Measurements from ENCODE around the gene FOXD4L1. TPM values are rescaled to one million over a fixed set of nuclear protein-coding genes. Genes with fewer than 3 reads are reported as not detected.
"Not testable (repeated sequence)": the region's sequence is repeated elsewhere in the genome, so short reads cannot be mapped to it uniquely, and the experiment has no call there.

The FOXD4L1 gene
- total RNA-seq, 1 experiment from 2014 or later, result not detected

GRCh38 chr2:113517025-113517424 is 18.6 kb downstream of the FOXD4L1 start:
- H2BK12ac ChIP-seq (ENCODE audit: insufficient read length, low read depth, low read length); H3K9me3 ChIP-seq (ENCODE audit: control insufficient read depth, low read depth, low read length); H3K79me1 ChIP-seq (ENCODE audit: insufficient read depth, low read depth, low read length, poor library complexity, severe bottlenecking); H3K4ac ChIP-seq (ENCODE audit: low read depth, low read length); H3K4me1 ChIP-seq (ENCODE audit: insufficient read depth, low read length); H3K18ac ChIP-seq (ENCODE audit: insufficient read length, low read depth, low read length); H4K91ac ChIP-seq (ENCODE audit: insufficient read length, low read depth, low read length); H3K27me3 ChIP-seq (ENCODE audit: insufficient read depth, low read length); H3K79me2 ChIP-seq (ENCODE audit: insufficient read depth, low read length); H3K9me3 Mint-ChIP-seq; H3K4me1 Mint-ChIP-seq; DNase-seq; H3K27ac Mint-ChIP-seq; H2AK5ac ChIP-seq (ENCODE audit: insufficient read length, low read length); H3K4me2 ChIP-seq (ENCODE audit: insufficient read depth, insufficient read length, low read length); H3K4me3 Mint-ChIP-seq; H4K8ac ChIP-seq (replicated peaks; ENCODE audit: insufficient read length, low read depth, low read length); H2BK5ac ChIP-seq (ENCODE audit: insufficient read length, low read length); H3T11ph ChIP-seq (ENCODE audit: low read length); H3K14ac ChIP-seq (ENCODE audit: insufficient read depth, low read length); H2BK15ac ChIP-seq (ENCODE audit: low read depth, low read length); H2BK20ac ChIP-seq (ENCODE audit: low read depth, low read length, poor library complexity, severe bottlenecking); H4K5ac ChIP-seq (ENCODE audit: insufficient read length, low read depth, low read length); H3K56ac ChIP-seq (ENCODE audit: insufficient read length, low read depth, low read length); H2AFZ ChIP-seq (ENCODE audit: low read length); H3K23ac ChIP-seq (ENCODE audit: insufficient read length, low read depth, low read length); H2BK120ac ChIP-seq (ENCODE audit: low read depth, low read length, poor library complexity, severe bottlenecking); H3K36me3 Mint-ChIP-seq (ENCODE audit: insufficient read depth in 1 of 3, low read depth in 3 of 3); H4K20me1 ChIP-seq (ENCODE audit: control insufficient read depth, insufficient read depth, insufficient read length); H3K27ac ChIP-seq (ENCODE audit: insufficient read length, low read depth, low read length); H3K23me2 ChIP-seq (ENCODE audit: insufficient read length, low read depth, low read length, poor library complexity, severe bottlenecking); H3K9ac ChIP-seq (ENCODE audit: extremely low read depth, insufficient read length, low read length): not testable (repeated sequence)
- WGBS (ENCODE audit: extremely low coverage, insufficient read length, low lambda C conversion rate), result no CpG with 5 or more reads among the region's 2 CpGs
- H3K27me3 Mint-ChIP-seq (ENCODE audit: low read depth), result peaks cover 28% of the 10 kb centered on the region

GRCh38 chr2:113520837-113521236 is 22.4 kb downstream of the FOXD4L1 start:
- H3K56ac ChIP-seq (ENCODE audit: insufficient read length, low read depth, low read length); H3K4me3 Mint-ChIP-seq; H4K5ac ChIP-seq (ENCODE audit: insufficient read length, low read depth, low read length); H3K36me3 Mint-ChIP-seq (ENCODE audit: insufficient read depth in 1 of 3, low read depth in 3 of 3); H3K79me2 ChIP-seq (ENCODE audit: insufficient read depth, low read length); DNase-seq; H3K4me2 ChIP-seq (ENCODE audit: insufficient read depth, insufficient read length, low read length); H3K23me2 ChIP-seq (ENCODE audit: insufficient read length, low read depth, low read length, poor library complexity, severe bottlenecking); H3K18ac ChIP-seq (ENCODE audit: insufficient read length, low read depth, low read length); H3T11ph ChIP-seq (ENCODE audit: low read length); H3K23ac ChIP-seq (ENCODE audit: insufficient read length, low read depth, low read length); H2BK120ac ChIP-seq (ENCODE audit: low read depth, low read length, poor library complexity, severe bottlenecking); H2BK15ac ChIP-seq (ENCODE audit: low read depth, low read length); H3K9me3 Mint-ChIP-seq; H3K27ac ChIP-seq (ENCODE audit: insufficient read length, low read depth, low read length); H3K4ac ChIP-seq (ENCODE audit: low read depth, low read length); H2AFZ ChIP-seq (ENCODE audit: low read length); H4K8ac ChIP-seq (replicated peaks; ENCODE audit: insufficient read length, low read depth, low read length); H3K4me1 Mint-ChIP-seq; H3K27me3 Mint-ChIP-seq (ENCODE audit: low read depth); H3K4me1 ChIP-seq (ENCODE audit: insufficient read depth, low read length); H2AK5ac ChIP-seq (ENCODE audit: insufficient read length, low read length); H3K14ac ChIP-seq (ENCODE audit: insufficient read depth, low read length); H3K9me3 ChIP-seq (ENCODE audit: control insufficient read depth, low read depth, low read length); H3K79me1 ChIP-seq (ENCODE audit: insufficient read depth, low read depth, low read length, poor library complexity, severe bottlenecking); H2BK12ac ChIP-seq (ENCODE audit: insufficient read length, low read depth, low read length); H2BK5ac ChIP-seq (ENCODE audit: insufficient read length, low read length); H3K27me3 ChIP-seq (ENCODE audit: insufficient read depth, low read length); H4K91ac ChIP-seq (ENCODE audit: insufficient read length, low read depth, low read length); H4K20me1 ChIP-seq (ENCODE audit: control insufficient read depth, insufficient read depth, insufficient read length); H2BK20ac ChIP-seq (ENCODE audit: low read depth, low read length, poor library complexity, severe bottlenecking); H3K9ac ChIP-seq (ENCODE audit: extremely low read depth, insufficient read length, low read length): not testable (repeated sequence)
- WGBS (ENCODE audit: extremely low coverage, insufficient read length, low lambda C conversion rate), result no CpG with 5 or more reads among the region's 6 CpGs
- peak overlapping the region in 1 of 3 experiments; percentile 44; a peak in 1 of 7 replicates for H3K27ac Mint-ChIP-seq

Measured in H9 (cell line).